CD14-positive monocyte (primary cell): ENCODE measurements around the gene ZGPAT. TPM values are rescaled to one million over a fixed set of nuclear protein-coding genes. Genes with fewer than 3 reads are reported as not detected.
A peak's percentile ranks its signal among the peaks of the same experiment; 100 is the strongest.

Experiments used
- DNase-seq, 3 donors: peaks; one replicate each; pipeline ENCODE4 v3.0.0-alpha.2; 2011 to 2022
- H2AFZ ChIP-seq: 2 replicates; pipeline ENCODE4 v1.6.0; 2012; ENCODE audit warnings: mild to moderate bottlenecking, low read depth, low read length, inconsistent platforms; ENCODE audit not compliant: insufficient read depth, poor library complexity, severe bottlenecking
- H3K27ac ChIP-seq, 2 donors: 1 replicate in 1 of 2; 2 replicates in 1 of 2; pipeline ENCODE4 v1.5.1; 2012 to 2013; ENCODE audit warnings: low read length in 2 of 2, control low read depth in 1 of 2, inconsistent platforms in 1 of 2, low read depth in 1 of 2, mild to moderate bottlenecking in 1 of 2
- H3K27me3 ChIP-seq, 2 donors: one replicate each; pipeline versions ENCODE4 v1.6.0 to v1.6.1; 2011 to 2013; ENCODE audit warnings: low read length in 2 of 2; ENCODE audit not compliant: control insufficient read depth in 2 of 2, insufficient read depth in 2 of 2
- H3K36me3 ChIP-seq, 2 donors: replicated peaks in 1 of 2; 1 replicate in 1 of 2; 2 replicates in 1 of 2; pipeline versions ENCODE4 v1.5.1 to v1.6.1; 2012 to 2013; ENCODE audit warnings: low read length in 2 of 2, control low read depth in 1 of 2, inconsistent platforms in 1 of 2, mild to moderate bottlenecking in 1 of 2; ENCODE audit not compliant: insufficient read depth in 2 of 2, control insufficient read depth in 1 of 2
- H3K4me1 ChIP-seq, 2 donors: 1 replicate in 1 of 2; 2 replicates in 1 of 2; pipeline versions ENCODE4 v1.5.1 to v1.6.1; 2012 to 2013; ENCODE audit warnings: low read length in 2 of 2, control low read depth in 1 of 2, inconsistent platforms in 1 of 2, mild to moderate bottlenecking in 1 of 2, moderate library complexity in 1 of 2; ENCODE audit not compliant: insufficient read depth in 2 of 2, control insufficient read depth in 1 of 2
- H3K4me2 ChIP-seq: replicated peaks from 2 replicates; pipeline ENCODE3; 2012; ENCODE audit warnings: low read length, moderate library complexity, mild to moderate bottlenecking; ENCODE audit not compliant: poor library complexity, severe bottlenecking; ENCODE audit errors: extremely low read depth
- H3K4me3 ChIP-seq, 3 experiments: fragments of 200-600 bp in 1 of 3; sonication (generic) in 1 of 3; replicated peaks in 1 of 3; 1 replicate in 2 of 3; 2 replicates in 1 of 3; pipeline ENCODE4 v1.5.1; 2011 to 2013; ENCODE audit warnings: low read length in 3 of 3, mild to moderate bottlenecking in 3 of 3, control low read depth in 2 of 3, low read depth in 2 of 3, inconsistent platforms in 1 of 3, moderate library complexity in 1 of 3
- H3K79me2 ChIP-seq: 2 replicates; pipeline ENCODE4 v1.6.0; 2012; ENCODE audit warnings: mild to moderate bottlenecking, control low read depth, inconsistent platforms, low read length, moderate library complexity; ENCODE audit not compliant: insufficient read depth
- H3K9ac ChIP-seq: 2 replicates; pipeline ENCODE4 v1.6.0; 2017; ENCODE audit warnings: low read length, mild to moderate bottlenecking; ENCODE audit not compliant: insufficient read depth, poor library complexity, severe bottlenecking
- H3K9me3 ChIP-seq, 2 donors: replicated peaks in 1 of 2; 1 replicate in 1 of 2; 2 replicates in 1 of 2; pipeline versions ENCODE4 v1.5.1 to v1.6.1; 2012 to 2013; ENCODE audit warnings: low read length in 2 of 2, control low read depth in 1 of 2; ENCODE audit not compliant: control insufficient read depth in 1 of 2, insufficient read depth in 1 of 2
- H4K20me1 ChIP-seq: 2 replicates; pipeline ENCODE4 v1.6.0; 2012; ENCODE audit warnings: mild to moderate bottlenecking, low read length, control low read depth, moderate library complexity; ENCODE audit not compliant: insufficient read depth
- H3K27ac Mint-ChIP-seq, 7 donors: one replicate each; pipeline ENCODE4 v1.8.0; 2020; ENCODE audit warnings: mild to moderate bottlenecking in 7 of 7, mixed read lengths in 7 of 7, moderate library complexity in 6 of 7, inconsistent platforms in 2 of 7
- H3K27me3 Mint-ChIP-seq, 3 donors: one replicate each; pipeline ENCODE4 v1.8.0; 2021 to 2022; ENCODE audit warnings: low read depth in 3 of 3, mild to moderate bottlenecking in 3 of 3, mixed read lengths in 3 of 3, moderate library complexity in 3 of 3, inconsistent platforms in 1 of 3
- H3K36me3 Mint-ChIP-seq, 2 donors: one replicate each; pipeline ENCODE4 v1.8.0; 2020; ENCODE audit warnings: mixed read lengths in 2 of 2, inconsistent platforms in 1 of 2, mild to moderate bottlenecking in 1 of 2
- H3K4me1 Mint-ChIP-seq: one replicate; pipeline ENCODE4 v1.8.0; 2020; ENCODE audit warnings: mild to moderate bottlenecking, mixed read lengths
- H3K4me3 Mint-ChIP-seq, 2 donors: one replicate each; pipeline ENCODE4 v1.8.0; 2020; ENCODE audit warnings: mild to moderate bottlenecking in 2 of 2, mixed read lengths in 2 of 2, moderate library complexity in 1 of 2
- H3K9me3 Mint-ChIP-seq, 7 donors: one replicate each; pipeline ENCODE4 v1.8.0; 2020 to 2022; ENCODE audit warnings: mixed read lengths in 7 of 7, mild to moderate bottlenecking in 6 of 7, moderate library complexity in 6 of 7, inconsistent platforms in 2 of 7
- WGBS: methylation state at CpG from one replicate; pipeline ENCODE4 v1.1.5; 2013; ENCODE audit warnings: missing lambda C conversion rate; ENCODE audit not compliant: insufficient coverage; 5-methylcytosine and 5-hydroxymethylcytosine counted together
- intact Hi-C, 2 donors: fragments of 100-400 bp; cut with micrococcal nuclease; formaldehyde crosslinking; loops; one replicate each; pipeline versions ENCODE4 v1.15.0 to v1.15.1; 2023
- polyA plus RNA-seq, 3 donors: library from polyadenylated mRNA; depleted of rRNA in 1 of 3; unstranded in 2 of 3; stranded (reverse) in 1 of 3; fragments of 300-500 nt in 2 of 3; fragments of >200 nt in 1 of 3; fragmentation: Illumina TruSeq in 2 of 3; gene quantifications; 1 replicate in 2 of 3; 2 replicates in 1 of 3; pipeline ENCODE4 v1.2.3, GENCODE V29; 2012 to 2021
- TF ChIP-seq, protein P1 (sequence below): fragments of 200-600 bp; IDR thresholded peaks from one replicate; pipeline ENCODE4 v1.8.0; 2022; ENCODE audit warnings: antibody characterized with exemption, mild to moderate bottlenecking

Gene ZGPAT
- polyA plus RNA-seq, 3 donors: 24.2 to 58.6 (median 28.3) TPM

DNA sequence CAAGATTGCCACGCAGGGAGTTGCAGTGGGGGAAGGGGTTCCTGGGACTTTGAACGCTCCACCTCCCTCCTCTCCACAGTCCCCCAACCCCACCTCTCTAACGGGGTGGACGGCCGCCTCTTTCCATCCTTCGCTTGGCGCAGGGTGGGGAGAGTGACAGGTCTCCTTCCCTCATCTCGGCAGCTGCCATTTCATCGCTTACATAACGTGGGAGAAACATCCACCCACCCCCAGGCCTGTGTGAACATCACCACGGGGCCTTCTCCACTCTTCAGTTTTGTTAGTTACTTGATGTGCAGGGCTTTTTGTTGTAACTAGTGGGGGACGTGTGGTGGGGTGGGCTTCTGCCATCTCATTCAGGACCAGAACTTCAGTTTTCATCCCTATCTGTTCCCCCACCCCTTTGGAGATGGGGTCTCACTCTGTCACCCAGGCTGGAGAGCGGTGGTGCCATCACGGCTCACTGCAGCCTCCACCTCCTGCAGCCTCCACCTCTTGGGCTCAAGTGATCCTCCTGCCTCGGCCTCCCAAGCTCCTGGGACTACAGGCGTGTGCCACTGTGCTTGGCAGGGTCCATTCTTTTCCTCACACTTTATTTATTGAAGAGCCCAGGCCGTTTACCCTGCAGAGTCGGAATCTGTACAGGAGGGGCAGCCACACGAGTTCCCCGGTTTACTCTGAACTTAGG lies 32.0 kb upstream of the ZGPAT start:
- H3K4me1 Mint-ChIP-seq: no peaks in the 10 kb centered on the region
- peaks cover 35 to 69% of the 10 kb centered on the region in 2 donors for H3K36me3 Mint-ChIP-seq
- no peak overlapping the region for H3K9ac ChIP-seq
- WGBS: 100% methylated on average over 8 of the region's 20 CpGs
- H4K20me1 ChIP-seq: no peaks in the 10 kb centered on the region
- H3K4me2 ChIP-seq: no peak overlapping the region
- H3K9me3 ChIP-seq: no peaks in the 10 kb centered on the region
- no peak for DNase-seq
- no peak overlapping the region for H3K4me3 ChIP-seq
- H3K4me1 ChIP-seq: no peaks in the 10 kb centered on the region
- TF ChIP-seq, protein P1, sequence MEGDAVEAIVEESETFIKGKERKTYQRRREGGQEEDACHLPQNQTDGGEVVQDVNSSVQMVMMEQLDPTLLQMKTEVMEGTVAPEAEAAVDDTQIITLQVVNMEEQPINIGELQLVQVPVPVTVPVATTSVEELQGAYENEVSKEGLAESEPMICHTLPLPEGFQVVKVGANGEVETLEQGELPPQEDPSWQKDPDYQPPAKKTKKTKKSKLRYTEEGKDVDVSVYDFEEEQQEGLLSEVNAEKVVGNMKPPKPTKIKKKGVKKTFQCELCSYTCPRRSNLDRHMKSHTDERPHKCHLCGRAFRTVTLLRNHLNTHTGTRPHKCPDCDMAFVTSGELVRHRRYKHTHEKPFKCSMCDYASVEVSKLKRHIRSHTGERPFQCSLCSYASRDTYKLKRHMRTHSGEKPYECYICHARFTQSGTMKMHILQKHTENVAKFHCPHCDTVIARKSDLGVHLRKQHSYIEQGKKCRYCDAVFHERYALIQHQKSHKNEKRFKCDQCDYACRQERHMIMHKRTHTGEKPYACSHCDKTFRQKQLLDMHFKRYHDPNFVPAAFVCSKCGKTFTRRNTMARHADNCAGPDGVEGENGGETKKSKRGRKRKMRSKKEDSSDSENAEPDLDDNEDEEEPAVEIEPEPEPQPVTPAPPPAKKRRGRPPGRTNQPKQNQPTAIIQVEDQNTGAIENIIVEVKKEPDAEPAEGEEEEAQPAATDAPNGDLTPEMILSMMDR: no peak
- H3K27me3 ChIP-seq: no peaks in the 10 kb centered on the region
- H3K9me3 Mint-ChIP-seq: no peaks in the 10 kb centered on the region
- intact Hi-C loops: no loop called here
- H3K27ac ChIP-seq: no peak overlapping the region
- no peak overlapping the region for H3K4me3 Mint-ChIP-seq
- H3K79me2 ChIP-seq: no peaks in the 10 kb centered on the region
- peaks cover 33 to 59% of the 10 kb centered on the region in 2 donors for H3K36me3 ChIP-seq
- peak overlapping the region in 1 of 7 donors; percentile 34 for H3K27ac Mint-ChIP-seq
- H2AFZ ChIP-seq: no peak overlapping the region
- peaks cover 0 to 2% (median 0%) of the 10 kb centered on the region in 3 donors for H3K27me3 Mint-ChIP-seq

DNA sequence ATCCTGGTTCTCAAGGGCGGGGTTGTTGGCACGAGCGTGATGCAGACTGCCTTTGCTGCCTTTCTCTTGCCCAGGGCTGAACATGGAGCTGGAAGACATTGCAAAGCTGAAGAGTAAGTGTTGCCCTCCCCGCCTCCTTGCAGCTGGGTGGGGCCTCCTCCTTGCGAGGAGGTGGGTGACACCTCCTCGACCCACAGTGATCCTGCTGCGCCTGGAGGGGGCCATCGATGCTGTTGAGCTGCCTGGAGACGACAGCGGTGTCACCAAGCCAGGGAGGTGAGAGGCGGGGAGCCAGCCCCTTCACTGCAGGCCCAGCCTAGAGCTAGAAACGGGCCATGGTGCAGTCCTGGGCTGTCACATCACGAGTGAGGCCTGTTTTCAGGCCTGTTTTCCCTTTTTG lies 29.8 kb upstream of the ZGPAT start:
- H3K9ac ChIP-seq: no peak overlapping the region
- peaks cover 31 to 60% of the 10 kb centered on the region in 2 donors for H3K36me3 Mint-ChIP-seq
- H3K4me2 ChIP-seq: no peak overlapping the region
- no peak overlapping the region for H2AFZ ChIP-seq
- no peak for DNase-seq
- no peaks in the 10 kb centered on the region for H3K9me3 Mint-ChIP-seq
- no peaks in the 10 kb centered on the region for H3K79me2 ChIP-seq
- TF ChIP-seq, protein P1: no peak
- peak overlapping the region in 1 of 7 donors; percentile 71 for H3K27ac Mint-ChIP-seq
- peaks cover 0 to 7% of the 10 kb centered on the region in 2 donors for H3K4me1 ChIP-seq
- no peak overlapping the region for H3K4me3 Mint-ChIP-seq
- H3K27me3 ChIP-seq: no peaks in the 10 kb centered on the region
- intact Hi-C loops: no loop called here
- H3K36me3 ChIP-seq: peaks cover 31 to 59% of the 10 kb centered on the region in 2 donors
- H4K20me1 ChIP-seq: no peaks in the 10 kb centered on the region
- 95% methylated on average over 13 of the region's 13 CpGs for WGBS
- no peaks in the 10 kb centered on the region for H3K9me3 ChIP-seq
- no peak overlapping the region for H3K27ac ChIP-seq
- H3K27me3 Mint-ChIP-seq: no peaks in the 10 kb centered on the region
- no peaks in the 10 kb centered on the region for H3K4me1 Mint-ChIP-seq
- H3K4me3 ChIP-seq: no peak overlapping the region
